GM21619 (cell line): ENCODE data around the gene GMNN.
"Not testable (repeated sequence)": the region's sequence is repeated elsewhere in the genome, so short reads cannot be mapped to it uniquely, and the experiment has no call there.

Experiments used
- ATAC-seq: cut with Tn5 transposase; IDR thresholded peaks from one replicate; pipeline ENCODE4 v1.9.1; 2021; ENCODE audit not compliant: unreplicated experiment

GMNN gene

DNA sequence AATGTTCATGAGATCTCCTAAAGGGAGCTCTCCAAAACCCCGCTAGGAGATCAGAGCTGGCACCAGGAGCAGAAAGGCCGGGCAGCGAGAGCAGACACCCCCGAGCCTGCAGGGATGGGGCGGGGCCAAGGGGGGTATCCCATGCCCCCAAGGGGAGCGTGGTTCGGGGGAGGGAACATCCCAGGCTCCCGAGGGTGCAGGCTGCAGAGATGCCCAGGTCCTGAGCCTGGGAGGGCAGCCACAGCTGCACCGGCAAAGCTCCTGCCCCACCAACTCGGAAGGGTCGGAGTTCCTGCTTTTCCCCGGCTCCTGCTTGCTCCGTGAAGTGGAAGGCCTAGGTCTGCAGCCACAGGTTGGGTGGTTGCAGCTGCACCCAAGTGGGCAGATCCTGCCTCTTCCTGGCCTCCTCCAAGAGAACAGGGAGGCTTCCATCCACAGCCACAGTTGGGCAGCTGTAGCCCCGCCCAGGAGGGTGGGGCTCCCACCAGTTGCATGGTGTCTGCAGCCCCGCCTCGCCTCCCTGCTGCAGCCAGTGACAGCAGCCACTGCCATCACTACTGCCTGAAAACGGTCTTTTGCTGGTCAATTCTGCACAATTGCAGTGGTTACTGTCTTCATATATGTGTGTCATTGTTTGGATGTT, 13.4 kb upstream of the GMNN start:
- ATAC-seq = no peak

DNA sequence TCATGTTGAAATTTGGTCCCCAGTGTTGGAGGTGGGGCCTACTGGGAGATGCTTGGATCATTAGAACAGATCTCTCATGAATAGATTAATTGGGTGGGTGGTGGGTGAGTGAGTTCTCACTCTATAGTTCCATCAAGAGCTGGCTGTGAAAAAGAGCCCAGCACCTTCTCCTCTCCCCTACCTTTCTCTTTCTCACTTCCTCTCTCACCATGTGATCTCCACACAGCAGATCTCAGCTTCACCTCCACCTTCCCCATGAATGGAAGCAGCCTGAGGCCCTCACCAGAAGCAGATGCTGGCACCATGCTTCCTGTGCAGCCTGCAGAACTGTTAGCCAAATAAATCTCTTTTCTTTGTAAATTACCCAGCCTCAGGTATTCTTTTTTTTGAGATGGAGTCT, 12.9 kb upstream of the GMNN start:
- ATAC-seq = no peak

DNA sequence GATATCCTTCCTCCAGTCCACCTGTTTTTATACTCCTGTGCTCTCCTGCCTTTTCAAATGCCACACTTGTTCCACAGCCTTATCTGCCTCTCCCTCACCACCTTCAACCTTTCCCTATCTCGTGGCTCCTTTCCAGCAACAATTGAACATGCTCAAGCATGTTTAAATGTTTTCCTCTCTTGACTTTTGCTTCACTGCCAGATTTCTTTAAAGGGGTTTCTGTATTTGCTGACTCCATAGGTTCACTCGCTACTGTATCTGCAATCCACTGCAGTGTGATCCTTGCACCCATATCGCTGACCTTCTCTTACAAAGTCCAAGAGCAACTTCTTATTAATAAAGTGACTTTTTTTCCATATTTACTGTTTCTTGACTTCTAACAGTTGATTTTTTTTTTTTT, 11.2 kb upstream of the GMNN start:
- no peak for ATAC-seq

DNA sequence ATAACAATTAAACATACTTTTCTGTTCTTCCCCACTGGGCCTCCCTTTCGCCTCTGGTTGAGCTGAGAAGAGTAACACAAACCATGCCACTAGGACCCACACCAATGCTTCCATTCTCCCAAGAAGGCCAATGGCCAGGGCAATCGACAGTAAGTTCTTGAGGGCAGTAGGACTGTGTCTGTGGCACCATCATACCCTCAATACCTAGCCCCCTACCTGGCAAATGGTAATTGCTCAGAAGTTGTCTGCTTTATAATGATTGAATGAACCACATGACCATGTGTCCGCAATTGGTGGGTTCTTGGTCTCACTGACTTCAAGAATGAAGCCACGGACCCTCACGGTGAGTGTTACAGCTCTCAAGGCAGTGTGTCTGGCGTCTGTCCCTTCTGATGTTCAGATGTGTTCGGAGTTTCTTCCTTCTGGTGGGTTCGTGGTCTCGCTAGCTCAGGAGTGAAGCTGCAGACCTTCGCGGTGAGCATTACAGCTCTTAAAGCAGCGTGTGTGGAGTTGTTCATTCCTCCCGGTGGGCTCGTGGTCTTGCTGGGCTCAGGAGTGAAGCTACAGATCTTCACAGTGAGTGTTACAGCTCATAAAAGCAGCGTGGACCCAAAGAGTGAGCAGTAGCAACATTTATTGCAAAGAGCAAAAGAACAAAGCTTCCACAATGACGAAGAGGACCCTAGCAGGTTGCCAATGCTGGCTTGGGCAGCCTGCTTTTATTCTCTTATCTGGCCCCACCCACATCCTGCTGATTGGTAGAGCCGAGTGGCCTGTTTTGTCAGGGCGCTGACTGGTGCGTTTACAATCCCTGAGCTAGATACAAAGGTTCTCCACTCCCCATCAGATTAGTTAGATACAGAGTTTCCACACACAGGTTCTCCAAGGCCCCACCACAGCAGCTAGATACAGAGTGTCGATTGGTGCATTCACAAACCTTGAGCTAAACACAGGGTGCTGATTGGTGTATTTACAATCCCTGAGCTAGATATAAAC, 9.6 kb upstream of the GMNN start:
- not testable (repeated sequence) for ATAC-seq

DNA sequence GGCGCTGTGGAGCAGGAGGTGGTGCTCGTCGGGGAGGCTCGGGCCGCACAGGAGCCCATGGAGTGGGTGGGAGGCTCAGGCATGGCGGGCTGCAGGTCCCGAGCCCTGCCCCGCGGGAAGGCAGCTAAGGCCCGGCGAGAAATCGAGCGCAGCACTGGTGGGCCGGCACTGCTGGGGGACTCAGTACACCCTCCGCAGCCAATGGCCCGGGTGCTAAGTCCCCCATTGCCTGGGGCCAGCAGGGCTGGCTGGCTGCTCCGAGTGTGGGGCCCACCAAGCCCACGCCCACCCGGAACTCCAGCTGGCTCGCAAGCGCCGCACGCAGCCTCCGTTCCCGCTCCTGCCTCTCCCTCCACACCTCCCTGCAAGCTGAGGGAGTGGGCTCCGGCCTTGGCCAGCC, 8.8 kb upstream of the GMNN start:
- not testable (repeated sequence) for ATAC-seq

DNA sequence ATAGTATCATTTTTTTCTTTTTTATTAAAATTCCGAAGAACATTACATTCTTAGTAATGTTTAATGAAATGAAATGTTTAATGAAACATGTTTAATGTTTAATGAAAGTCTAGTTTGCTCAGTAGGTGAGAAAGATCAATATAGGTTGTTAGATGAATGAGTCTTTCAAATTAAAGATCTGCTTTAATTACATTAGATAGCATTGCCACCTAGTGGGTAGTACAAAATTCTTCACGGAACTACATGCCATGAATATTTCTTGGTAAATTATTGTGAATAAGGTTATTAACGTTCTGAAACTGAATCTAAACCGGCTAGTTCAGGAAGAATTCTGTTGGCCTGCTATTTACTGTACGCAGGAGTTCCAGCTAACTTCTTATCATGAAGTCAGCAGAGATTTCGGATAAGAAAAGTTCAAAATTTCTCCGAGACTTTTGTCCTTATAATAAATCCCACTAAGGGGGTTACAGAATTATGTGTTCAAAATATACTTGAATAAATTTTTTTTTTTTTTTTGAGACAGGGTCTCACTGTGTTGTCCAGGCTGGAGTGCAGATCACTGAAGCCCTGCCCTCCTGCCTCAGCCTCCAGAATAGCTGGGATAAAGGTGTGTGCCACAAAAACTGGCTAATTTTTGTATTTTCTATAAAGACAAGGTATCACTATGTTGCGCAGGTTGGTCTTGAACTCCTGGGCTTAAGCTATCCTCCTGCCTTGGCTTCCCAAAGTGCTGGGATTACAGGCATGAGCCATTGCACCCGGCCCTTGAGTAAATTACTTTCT, 7.9 kb upstream of the GMNN start:
- no peak for ATAC-seq

DNA sequence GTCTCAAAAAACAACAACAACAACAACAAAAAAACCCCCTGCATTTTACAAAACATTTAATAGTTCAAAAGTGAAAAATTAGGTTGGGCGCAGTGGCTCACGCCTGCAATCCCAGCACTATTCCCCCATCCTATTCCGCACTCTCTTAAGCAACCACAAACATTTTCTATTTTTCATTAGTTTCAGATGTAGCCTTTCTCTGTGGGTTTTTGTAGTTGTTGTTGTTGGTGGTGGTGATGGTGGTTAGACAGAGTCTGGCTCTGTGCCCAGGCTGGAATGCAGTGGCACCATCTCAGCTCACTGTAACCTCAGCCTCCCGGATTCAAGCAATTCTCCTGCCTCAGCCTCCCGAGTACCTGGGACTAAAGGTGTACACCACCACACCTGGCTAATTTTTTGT, 6.4 kb upstream of the GMNN start:
- no peak for ATAC-seq

DNA sequence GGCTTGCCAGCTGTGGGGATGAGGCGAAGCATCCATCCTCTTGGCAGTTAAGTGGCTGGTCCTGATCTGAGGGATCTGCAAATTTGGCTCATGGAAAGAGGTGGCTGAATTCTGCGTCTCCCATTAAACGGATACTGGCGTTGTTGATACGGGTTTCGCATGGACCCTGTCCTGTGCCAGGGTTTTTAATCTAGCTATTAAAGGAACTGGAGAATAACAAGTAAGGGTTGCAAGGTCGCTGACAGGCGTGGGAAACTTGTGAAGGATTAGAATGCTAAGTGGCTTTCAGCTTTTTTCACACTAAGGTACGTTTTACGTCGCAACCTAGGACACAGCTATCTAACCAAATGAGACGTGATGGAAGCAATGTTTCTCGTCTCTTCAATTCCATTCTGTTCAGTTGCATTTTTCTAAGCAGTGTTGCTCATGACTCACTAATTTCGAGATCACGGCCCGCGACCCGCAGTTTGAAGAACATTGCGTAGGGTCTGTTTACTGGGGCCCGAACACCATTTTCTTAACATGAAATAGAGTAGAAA, 852 bp downstream of the GMNN start:
- ATAC-seq = no peak

- no peak for ATAC-seq
These were observed 2.5 kb downstream of the GMNN start for GRCh38 chr6:24777227-24777626.

- no peak for ATAC-seq
These were observed 3.4 kb downstream of the GMNN start for GRCh38 chr6:24778121-24778520.

DNA sequence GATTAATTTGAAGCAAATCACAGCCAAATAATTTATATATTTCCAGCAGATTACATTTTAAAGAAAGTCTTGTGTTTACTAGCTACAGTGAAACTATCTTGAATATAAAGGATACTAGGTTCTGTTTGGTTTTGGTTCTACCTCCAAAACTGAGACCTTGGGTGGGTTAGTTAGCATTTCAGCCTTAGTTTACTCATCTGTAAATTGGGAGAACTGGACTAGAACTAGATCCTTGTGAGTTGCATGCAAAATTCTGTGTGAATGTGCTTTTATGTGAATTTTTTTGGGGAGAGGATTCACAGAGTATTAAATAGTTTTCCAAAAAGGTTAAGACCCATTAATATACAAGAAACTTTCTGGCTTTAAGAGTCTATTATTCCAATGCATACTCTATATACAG, 4.1 kb downstream of the GMNN start:
- no peak for ATAC-seq

DNA sequence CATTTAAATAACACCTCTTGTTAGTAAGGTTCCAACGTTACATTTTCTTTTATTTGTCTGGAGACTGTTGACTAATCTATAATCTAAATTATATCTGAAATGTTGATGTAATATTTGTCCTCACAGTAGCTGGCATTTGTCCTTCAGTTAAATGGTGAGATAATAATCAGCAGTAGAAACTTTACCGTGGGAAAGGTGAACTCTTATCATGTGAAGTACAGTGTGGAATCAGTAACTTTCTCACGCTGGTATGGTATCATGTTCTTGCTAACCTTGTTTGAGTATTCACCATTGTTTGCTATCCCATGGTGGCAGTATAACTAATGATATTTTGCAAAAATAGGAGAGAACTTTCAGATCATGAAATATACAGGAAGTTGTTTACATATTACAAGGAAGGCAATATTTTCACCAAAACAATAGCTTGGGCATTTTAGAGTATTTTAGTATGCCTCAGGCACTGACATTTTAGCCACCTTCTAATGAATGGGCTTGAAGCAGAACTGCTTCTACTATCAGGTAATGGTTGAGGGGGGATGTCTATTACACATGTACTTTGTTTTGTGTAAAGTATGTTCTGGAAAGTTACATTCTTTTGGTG, 4.8 kb downstream of the GMNN start:
- no peak for ATAC-seq

- ATAC-seq = no peak
These were observed 5.5 kb downstream of the GMNN start for GRCh38 chr6:24780206-24780605.

DNA sequence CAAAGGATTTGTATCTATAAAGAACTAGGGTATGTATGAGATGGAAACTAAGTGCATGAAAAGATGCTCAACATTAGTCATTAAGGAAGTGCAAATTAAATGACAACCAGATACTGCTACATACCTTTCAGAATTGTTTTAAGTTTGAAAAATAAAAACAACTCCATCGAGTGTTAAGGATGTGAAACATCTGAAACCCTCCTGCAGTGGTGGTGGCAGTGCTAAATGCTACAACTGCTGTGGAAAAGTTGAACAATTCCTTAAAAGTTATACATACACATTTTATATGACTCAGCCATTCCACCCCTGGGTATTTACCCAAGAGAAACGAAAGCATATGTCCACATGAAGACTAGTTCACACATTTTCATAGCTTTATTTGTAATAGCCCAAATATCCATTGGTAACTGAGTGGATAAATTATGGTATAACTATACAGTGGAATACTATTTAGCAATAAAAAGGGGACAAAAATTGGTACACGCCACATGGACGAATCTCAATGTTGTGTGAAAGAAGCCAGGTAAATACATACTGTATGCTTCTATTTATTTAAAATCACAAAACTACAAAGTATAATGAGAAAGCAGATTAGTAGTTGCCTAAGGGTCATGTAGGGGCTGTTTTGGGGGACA, 13.4 kb downstream of the GMNN start:
- ATAC-seq = no peak

DNA sequence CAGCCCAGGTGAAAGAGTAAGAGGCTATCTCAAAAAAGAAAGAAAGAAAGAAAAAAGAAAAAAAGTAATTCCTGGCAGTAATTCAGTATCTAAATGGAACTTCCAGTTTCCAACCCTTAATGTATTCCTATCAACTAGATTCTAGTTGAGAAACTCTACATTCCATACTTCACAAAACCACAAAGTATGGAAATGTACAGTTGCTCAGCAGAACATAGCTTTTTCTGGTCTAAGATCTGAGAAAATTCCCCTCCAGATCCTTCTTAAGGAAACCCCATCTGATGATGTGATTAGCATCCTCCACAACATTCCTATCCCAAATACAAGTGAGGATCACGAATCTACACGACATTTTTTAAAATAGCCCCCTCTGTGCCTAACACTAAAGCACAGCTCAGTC, 20.4 kb downstream of the GMNN start:
- no peak for ATAC-seq

DNA sequence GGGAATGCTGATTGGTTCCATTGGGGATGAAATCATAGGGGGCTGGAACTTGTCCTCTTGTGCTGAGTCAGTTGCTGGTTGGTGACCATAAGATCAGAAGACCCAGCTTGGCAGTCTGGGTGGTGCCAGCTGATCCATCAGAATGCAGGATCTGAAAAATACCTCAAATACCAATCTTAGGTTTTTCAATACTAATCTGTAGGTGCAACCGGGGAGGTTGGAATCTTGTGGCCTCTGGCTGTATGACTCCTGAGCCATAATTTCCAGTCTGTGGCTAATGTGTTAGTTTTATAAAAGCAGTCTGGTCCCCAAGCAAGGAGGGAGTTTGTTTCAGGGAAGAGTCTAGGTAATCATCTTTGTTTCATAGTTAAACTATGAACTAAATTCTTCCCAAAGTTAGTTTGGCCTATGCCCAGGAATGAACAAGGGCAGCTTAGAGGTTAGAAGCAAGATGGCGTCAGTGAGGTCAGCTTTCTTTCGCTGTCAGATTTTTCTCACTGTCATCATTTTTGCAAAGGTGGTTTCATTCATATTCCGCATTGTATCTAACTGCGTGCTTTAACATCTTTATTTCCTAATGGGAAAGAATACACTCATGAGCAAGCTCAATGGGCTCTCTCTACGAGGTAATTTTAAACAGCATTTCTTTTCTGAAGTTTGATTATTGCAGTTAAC, 22.0 kb downstream of the GMNN start:
- ATAC-seq = no peak

DNA sequence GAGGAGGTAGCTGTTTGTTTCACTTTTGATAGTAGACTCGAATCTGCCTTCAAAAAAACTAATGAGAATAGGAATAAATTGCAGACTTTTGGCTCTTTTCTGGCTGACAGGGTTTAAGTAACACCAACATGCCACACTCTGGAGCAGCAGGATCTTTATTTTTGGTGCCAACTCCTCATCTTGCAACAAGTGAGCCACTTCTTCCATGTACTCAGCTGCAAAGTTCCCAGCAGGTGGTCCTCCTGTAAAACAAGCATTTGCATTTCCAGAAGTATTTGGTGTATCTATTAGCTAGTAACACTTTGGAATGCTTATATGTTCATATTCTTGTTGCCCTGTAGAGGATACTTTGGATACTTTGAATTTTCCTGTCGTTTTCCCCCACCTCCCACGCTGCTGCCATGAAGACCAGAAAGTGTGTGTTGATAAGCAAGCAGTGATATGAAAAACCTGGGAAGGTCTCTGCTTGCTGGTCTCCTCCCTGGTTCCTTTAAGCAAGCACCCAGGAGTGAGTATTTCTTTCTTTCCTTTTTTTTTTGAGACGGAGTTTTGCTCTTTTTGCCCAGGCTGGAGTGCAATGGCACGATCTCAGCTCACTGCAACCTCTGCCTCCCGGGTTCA, 23.0 kb downstream of the GMNN start:
- ATAC-seq = no peak

GRCh38 chr6:24798740-24799540, 24.2 kb downstream of the GMNN start, which contains the start of gene ARMH2:
Gene ARMH2 (minus strand): TSS chr6:24798917. CDS start chr6:24798857, 60 bp downstream.
- no peak for ATAC-seq

DNA sequence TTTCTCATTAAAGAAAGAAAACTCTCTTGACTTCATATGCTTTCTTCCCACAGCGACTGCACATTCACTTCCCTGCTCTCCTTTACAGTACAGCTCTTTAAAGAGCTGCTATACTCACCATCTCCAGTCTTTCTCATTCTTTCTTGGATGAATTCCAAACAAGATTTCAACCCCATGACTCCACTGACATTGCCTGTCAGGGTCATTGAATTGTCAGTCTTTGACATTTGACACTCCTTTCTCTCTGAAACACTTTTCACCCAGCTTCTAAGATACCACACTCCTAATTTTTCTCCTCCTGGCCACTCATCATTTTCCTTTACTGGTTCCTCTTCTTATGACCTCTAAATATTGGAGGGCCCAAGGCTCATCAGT, 24.8 kb downstream of the GMNN start:
- ATAC-seq = no peak
